DMS114 treated with DMSO at 0.1 percent for 48 hours (cell line): Measurements from ENCODE around the gene MYO10.

Source experiments
- DNase-seq: peaks from one replicate; lab custom pipeline; 2025; ENCODE audit not compliant: unreplicated experiment; lab: John Stamatoyannopoulos, UW

Gene MYO10

GRCh38 chr5:16918156-16918555 lies 17.9 kb downstream of the MYO10 start:
- DNase-seq = no peak

- no peak for DNase-seq
Measured at GRCh38 chr5:16916262-16916878, 19.7 kb downstream of the MYO10 start.

- DNase-seq = no peak
Measured at GRCh38 chr5:16914584-16914983, 21.5 kb downstream of the MYO10 start.

- no peak for DNase-seq
Measured at GRCh38 chr5:16914108-16914435, 22.0 kb downstream of the MYO10 start.

- no peak for DNase-seq
Measured at GRCh38 chr5:16913187-16914107, 22.6 kb downstream of the MYO10 start.

- DNase-seq = no peak
Measured at GRCh38 chr5:16912080-16912479, 24.0 kb downstream of the MYO10 start.

GRCh38 chr5:16909464-16909863 lies 26.6 kb downstream of the MYO10 start:
- no peak for DNase-seq

- DNase-seq = no peak
Measured at GRCh38 chr5:16907270-16907669, 28.8 kb downstream of the MYO10 start.

- no peak for DNase-seq
Measured at GRCh38 chr5:16906255-16906654, 29.8 kb downstream of the MYO10 start.

GRCh38 chr5:16903480-16904300 lies 32.4 kb downstream of the MYO10 start:
- no peak for DNase-seq

GRCh38 chr5:16902846-16903245 lies 33.2 kb downstream of the MYO10 start:
- no peak for DNase-seq

GRCh38 chr5:16901021-16901644 lies 35.0 kb downstream of the MYO10 start:
- no peak for DNase-seq

- DNase-seq = no peak
Measured at GRCh38 chr5:16899171-16899570, 36.9 kb downstream of the MYO10 start.

GRCh38 chr5:16897800-16898199 lies 38.3 kb downstream of the MYO10 start:
- DNase-seq = no peak

- DNase-seq = no peak
Measured at GRCh38 chr5:16897284-16897704, 38.8 kb downstream of the MYO10 start.

- DNase-seq = no peak
Measured at GRCh38 chr5:16896767-16897166, 39.3 kb downstream of the MYO10 start.

- DNase-seq = no peak
Measured at GRCh38 chr5:16894236-16895057, 41.6 kb downstream of the MYO10 start.

GRCh38 chr5:16891033-16891432 lies 45.1 kb downstream of the MYO10 start:
- DNase-seq = no peak

GRCh38 chr5:16889972-16890519 lies 46.0 kb downstream of the MYO10 start:
- DNase-seq = no peak
